Osteoblast (primary cell): ENCODE results near the gene MACROD2. TPM values are rescaled to one million over a fixed set of nuclear protein-coding genes. Genes with fewer than 3 reads are reported as not detected.

Experiments
- DNase-seq: peaks from one replicate; pipeline ENCODE4 v3.0.0; 2011; ENCODE audit warnings: low spot score, mixed read lengths; ENCODE audit not compliant: insufficient read length; ENCODE audit errors: missing footprints
- H2AFZ ChIP-seq: 2 replicates; pipeline ENCODE4 v1.6.0; 2011; ENCODE audit warnings: mild to moderate bottlenecking, low read length
- H3K27ac ChIP-seq: 2 replicates; pipeline ENCODE4 v1.5.1; 2011; ENCODE audit warnings: mild to moderate bottlenecking, low read depth, low read length, moderate library complexity
- H3K27me3 ChIP-seq: 2 replicates; pipeline ENCODE4 v1.6.0; 2012; ENCODE audit warnings: mild to moderate bottlenecking, control low read depth, inconsistent platforms, low read length, moderate library complexity; ENCODE audit not compliant: insufficient read depth
- H3K36me3 ChIP-seq: 2 replicates; pipeline ENCODE4 v1.5.1; 2011; ENCODE audit warnings: mild to moderate bottlenecking, low read length, control low read depth, moderate library complexity; ENCODE audit not compliant: insufficient read depth
- H3K4me1 ChIP-seq: 2 replicates; pipeline ENCODE4 v1.5.1; 2011; ENCODE audit warnings: mild to moderate bottlenecking, low read length, control low read depth, moderate library complexity; ENCODE audit not compliant: insufficient read depth
- H3K4me2 ChIP-seq: 2 replicates; pipeline ENCODE4 v1.6.0; 2011; ENCODE audit warnings: mild to moderate bottlenecking, low read length; ENCODE audit not compliant: insufficient read depth
- H3K4me3 ChIP-seq: fragments of 200-600 bp; sonication (generic); 3 replicates; pipeline ENCODE4 v1.5.1; 2012; ENCODE audit warnings: mild to moderate bottlenecking, low read length, inconsistent platforms; ENCODE audit not compliant: insufficient read depth
- H3K79me2 ChIP-seq: 2 replicates; pipeline ENCODE4 v1.6.0; 2012; ENCODE audit warnings: mild to moderate bottlenecking, low read length, control low read depth, inconsistent platforms; ENCODE audit not compliant: insufficient read depth
- H3K9me3 ChIP-seq: 2 replicates; pipeline ENCODE4 v1.5.1; 2011; ENCODE audit warnings: low read depth, low read length, control low read depth
- H4K20me1 ChIP-seq: 2 replicates; pipeline ENCODE4 v1.6.0; 2012; ENCODE audit warnings: mild to moderate bottlenecking, low read length, control low read depth; ENCODE audit not compliant: insufficient read depth
- total RNA-seq: library from RNA; depleted of rRNA; stranded (reverse); fragments of >200 nt; gene quantifications from 2 replicates; pipeline ENCODE4 v1.2.3, GENCODE V29; 2012
- TF ChIP-seq, protein P1 (sequence below): IDR thresholded peaks from 2 replicates; pipeline ENCODE4 v1.5.1; 2011; ENCODE audit warnings: mild to moderate bottlenecking, low read depth, low read length, moderate library complexity; ENCODE audit errors: extremely low read depth

The MACROD2 gene
- total RNA-seq, 1 donor = 4.0 TPM

DNA sequence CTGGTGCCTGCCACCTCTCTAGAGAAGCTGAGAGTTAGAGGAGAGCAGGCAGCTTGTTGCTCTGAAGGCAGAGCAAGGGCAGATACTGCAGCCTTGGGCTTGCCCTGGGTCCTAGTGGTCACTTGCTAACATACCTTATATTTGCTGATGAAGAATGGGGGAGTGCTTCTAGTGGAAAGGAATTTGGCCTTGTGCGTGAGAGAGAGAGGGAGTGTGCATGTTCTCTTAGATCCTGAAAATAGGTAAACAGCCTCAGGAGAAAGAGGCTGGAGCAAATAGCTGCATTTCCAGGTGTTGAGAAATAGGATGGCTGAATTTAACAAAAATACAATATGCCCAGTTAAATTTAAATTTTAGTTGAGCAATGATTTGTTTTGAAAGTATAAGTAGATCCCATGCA is 1066.6 kb downstream of the MACROD2 start:
- H3K36me3 ChIP-seq = no peaks in the 10 kb centered on the region
- no peak overlapping the region for H2AFZ ChIP-seq
- H4K20me1 ChIP-seq = no peaks in the 10 kb centered on the region
- H3K4me3 ChIP-seq = no peak overlapping the region
- H3K79me2 ChIP-seq = no peaks in the 10 kb centered on the region
- no peaks in the 10 kb centered on the region for H3K4me1 ChIP-seq
- no peaks in the 10 kb centered on the region for H3K27me3 ChIP-seq
- no peak for DNase-seq
- TF ChIP-seq, protein P1, sequence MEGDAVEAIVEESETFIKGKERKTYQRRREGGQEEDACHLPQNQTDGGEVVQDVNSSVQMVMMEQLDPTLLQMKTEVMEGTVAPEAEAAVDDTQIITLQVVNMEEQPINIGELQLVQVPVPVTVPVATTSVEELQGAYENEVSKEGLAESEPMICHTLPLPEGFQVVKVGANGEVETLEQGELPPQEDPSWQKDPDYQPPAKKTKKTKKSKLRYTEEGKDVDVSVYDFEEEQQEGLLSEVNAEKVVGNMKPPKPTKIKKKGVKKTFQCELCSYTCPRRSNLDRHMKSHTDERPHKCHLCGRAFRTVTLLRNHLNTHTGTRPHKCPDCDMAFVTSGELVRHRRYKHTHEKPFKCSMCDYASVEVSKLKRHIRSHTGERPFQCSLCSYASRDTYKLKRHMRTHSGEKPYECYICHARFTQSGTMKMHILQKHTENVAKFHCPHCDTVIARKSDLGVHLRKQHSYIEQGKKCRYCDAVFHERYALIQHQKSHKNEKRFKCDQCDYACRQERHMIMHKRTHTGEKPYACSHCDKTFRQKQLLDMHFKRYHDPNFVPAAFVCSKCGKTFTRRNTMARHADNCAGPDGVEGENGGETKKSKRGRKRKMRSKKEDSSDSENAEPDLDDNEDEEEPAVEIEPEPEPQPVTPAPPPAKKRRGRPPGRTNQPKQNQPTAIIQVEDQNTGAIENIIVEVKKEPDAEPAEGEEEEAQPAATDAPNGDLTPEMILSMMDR = no peak
- no peak overlapping the region for H3K4me2 ChIP-seq
- no peak overlapping the region for H3K27ac ChIP-seq
- no peaks in the 10 kb centered on the region for H3K9me3 ChIP-seq

DNA sequence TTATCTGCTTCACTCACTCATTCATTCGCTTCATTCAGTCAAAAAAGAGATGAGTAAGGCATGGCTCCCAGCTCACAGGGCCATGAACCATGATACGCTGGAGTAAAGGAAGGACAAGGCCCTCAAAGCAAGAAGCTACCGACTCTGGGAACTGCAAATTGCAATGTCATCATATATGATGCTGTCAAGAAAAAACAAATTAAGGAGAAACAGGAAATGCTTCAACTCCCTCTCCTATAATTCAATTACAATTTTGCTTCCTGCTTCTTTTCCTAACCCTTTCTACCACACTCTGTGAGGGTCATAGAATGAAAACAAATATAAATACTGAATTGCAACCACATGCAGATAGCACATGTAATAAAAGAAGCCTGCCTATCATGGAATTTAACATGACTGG is 1067.8 kb downstream of the MACROD2 start:
- Histone ChIP-seq H4K20me1 (no peaks in the 10 kb centered on the region), H2AFZ (no peak overlapping the region), H3K27me3 (no peaks in the 10 kb centered on the region), H3K9me3 (no peaks in the 10 kb centered on the region), H3K36me3 (no peaks in the 10 kb centered on the region), H3K79me2 (no peaks in the 10 kb centered on the region), H3K4me2 (no peak overlapping the region), H3K27ac (no peak overlapping the region), H3K4me1 (no peaks in the 10 kb centered on the region), H3K4me3 (no peak overlapping the region)
- no peak for DNase-seq
- TF ChIP-seq, protein P1 = no peak

DNA sequence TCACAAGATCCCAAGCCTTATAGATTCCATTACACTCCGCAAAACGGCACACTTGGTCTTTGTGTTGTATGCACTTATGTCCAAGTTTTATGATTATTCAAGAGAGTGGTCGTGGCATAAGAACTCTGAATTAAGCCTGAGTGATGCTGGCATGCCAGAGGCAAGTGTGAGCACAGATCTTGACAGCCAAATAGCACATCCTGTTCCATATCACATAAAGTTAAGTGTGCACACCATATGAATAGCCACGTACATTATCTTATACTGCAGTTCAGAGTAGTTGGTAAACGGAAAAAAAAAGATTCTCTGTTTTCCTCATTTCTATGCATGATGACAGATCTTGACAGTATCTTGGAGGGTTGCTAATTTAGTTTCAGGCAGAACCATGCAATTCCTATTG is 1069.4 kb downstream of the MACROD2 start:
- TF ChIP-seq, protein P1 = no peak
- no peaks in the 10 kb centered on the region for H3K4me1 ChIP-seq
- no peak overlapping the region for H3K27ac ChIP-seq
- no peak overlapping the region for H2AFZ ChIP-seq
- H4K20me1 ChIP-seq = no peaks in the 10 kb centered on the region
- no peak for DNase-seq
- no peak overlapping the region for H3K4me2 ChIP-seq
- no peaks in the 10 kb centered on the region for H3K27me3 ChIP-seq
- no peaks in the 10 kb centered on the region for H3K9me3 ChIP-seq
- H3K79me2 ChIP-seq = no peaks in the 10 kb centered on the region
- no peaks in the 10 kb centered on the region for H3K36me3 ChIP-seq
- no peak overlapping the region for H3K4me3 ChIP-seq

DNA sequence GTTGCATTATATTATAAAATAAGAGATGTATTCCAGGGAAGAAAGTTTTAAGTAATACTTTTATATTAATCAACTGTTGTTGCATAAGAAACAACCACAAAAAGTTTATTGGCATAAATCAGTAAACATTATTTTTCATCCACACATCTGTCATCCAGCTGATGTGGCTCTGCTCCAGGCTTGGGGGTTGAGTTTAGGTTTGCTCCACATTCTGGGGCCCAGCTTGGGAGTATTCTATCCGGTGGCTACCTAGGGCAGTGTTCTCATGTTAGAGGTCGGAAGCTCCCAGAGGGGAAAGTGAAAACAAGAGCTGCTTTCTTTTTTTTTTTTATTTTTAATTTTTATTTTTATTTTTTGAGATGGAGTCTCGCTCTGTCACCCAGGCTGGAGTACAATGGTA is 1070.5 kb downstream of the MACROD2 start:
- H3K27ac ChIP-seq = no peak overlapping the region
- H3K4me1 ChIP-seq = no peaks in the 10 kb centered on the region
- H3K9me3 ChIP-seq = no peaks in the 10 kb centered on the region
- H3K4me2 ChIP-seq = no peak overlapping the region
- H3K79me2 ChIP-seq = no peaks in the 10 kb centered on the region
- no peaks in the 10 kb centered on the region for H3K36me3 ChIP-seq
- TF ChIP-seq, protein P1 = no peak
- no peak overlapping the region for H2AFZ ChIP-seq
- no peak overlapping the region for H3K4me3 ChIP-seq
- DNase-seq = no peak
- H4K20me1 ChIP-seq = no peaks in the 10 kb centered on the region
- H3K27me3 ChIP-seq = no peaks in the 10 kb centered on the region
